HG02885 (cell line): ENCODE measurements around the gene ZNF740.

Source experiments
- ATAC-seq: cut with Tn5 transposase; IDR thresholded peaks from one replicate; pipeline ENCODE4 v1.9.1; 2021; ENCODE audit warnings: mild to moderate bottlenecking; ENCODE audit not compliant: unreplicated experiment, poor library complexity

The ZNF740 gene

DNA sequence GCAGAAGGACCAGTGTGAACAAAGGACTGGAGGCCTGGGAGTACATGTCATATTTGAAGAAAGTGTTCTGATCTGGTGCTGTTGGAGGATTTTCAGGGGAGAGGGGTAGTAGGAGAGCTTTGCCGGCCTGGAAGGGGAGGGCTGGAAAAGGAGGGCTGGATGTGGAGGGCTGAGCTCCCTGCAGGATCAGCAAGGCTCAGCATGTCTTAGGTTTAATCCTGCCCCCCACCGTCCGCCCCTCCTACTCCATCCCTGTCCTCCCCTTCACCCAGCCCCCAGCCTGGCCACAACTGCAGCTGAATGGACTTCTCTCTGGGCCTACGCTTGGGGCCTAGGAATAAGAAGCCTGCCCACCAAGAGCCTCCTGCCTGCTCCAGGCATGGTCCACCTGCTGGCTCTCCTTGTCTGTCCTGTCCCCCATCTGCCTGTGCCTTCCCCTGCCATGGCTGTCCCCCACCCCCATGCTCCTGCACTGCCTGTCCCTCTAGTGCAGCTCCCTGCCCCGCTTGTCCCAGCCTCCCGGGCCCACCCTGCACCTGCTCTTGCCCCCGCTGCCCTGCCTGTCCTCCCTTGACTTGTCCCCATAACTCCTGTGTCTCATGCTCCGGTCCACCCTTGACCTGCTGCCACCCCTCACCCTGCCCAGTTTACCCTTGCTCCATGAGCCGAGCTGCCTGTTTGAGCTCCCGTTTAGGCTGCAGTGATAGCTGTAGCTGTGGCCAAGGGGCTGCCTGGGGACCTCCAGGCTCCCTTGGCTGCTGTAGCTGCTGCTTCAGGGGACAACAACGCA is 61.3 kb downstream of the ZNF740 start:
- ATAC-seq = no peak

DNA sequence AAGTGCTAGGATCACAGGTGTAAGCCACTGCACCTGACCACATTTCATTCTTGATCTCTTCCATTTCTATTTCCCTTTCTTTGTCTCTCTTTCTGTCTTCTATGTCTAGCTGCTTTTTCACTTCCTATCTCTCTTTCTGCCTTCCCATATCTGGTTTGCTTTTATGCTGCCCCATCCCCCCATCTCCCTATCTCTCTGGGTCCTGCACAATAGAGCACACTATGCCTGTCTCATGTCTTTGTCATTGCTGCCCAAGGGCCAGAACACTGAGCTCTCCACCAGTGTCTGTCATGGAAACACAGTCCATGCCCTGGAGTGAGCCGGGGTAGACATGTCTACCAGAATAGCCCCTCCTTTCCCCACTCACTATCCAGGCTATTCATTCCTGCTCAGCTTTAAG is 63.8 kb downstream of the ZNF740 start:
- no peak for ATAC-seq
